HEK293 (cell line): ENCODE measurements around the gene SCAMP5.
A peak's percentile ranks its signal among the peaks of the same experiment; 100 is the strongest.

Experiments
- BCL6B ChIP-seq: fragments of 450-650 bp; formaldehyde crosslinking; IDR thresholded peaks from 2 replicates; pipeline ENCODE4 v1.5.1; 2017; ENCODE audit warnings: missing biosample characterization, missing genetic modification characterization
- EGR2 ChIP-seq: fragments of 450-650 bp; formaldehyde crosslinking; IDR thresholded peaks from 2 replicates; pipeline ENCODE4 v1.5.1; 2016; ENCODE audit warnings: low read depth, missing biosample characterization, missing genetic modification characterization
- HOXD13 ChIP-seq: sonication (generic); formaldehyde crosslinking; IDR thresholded peaks from 2 replicates; pipeline ENCODE4 v1.8.0; 2022; ENCODE audit warnings: missing genetic modification reagents, borderline replicate concordance
- IKZF3 ChIP-seq: fragments of 450-650 bp; IDR thresholded peaks from 2 replicates; pipeline ENCODE4 v1.5.0; 2018; ENCODE audit warnings: missing biosample characterization, mild to moderate bottlenecking, missing genetic modification characterization, moderate library complexity
- INSM2 ChIP-seq: fragments of 450-650 bp; formaldehyde crosslinking; IDR thresholded peaks from 2 replicates; pipeline ENCODE4 v1.5.1; 2016; ENCODE audit warnings: missing biosample characterization, missing genetic modification characterization
- KLF8 ChIP-seq: fragments of 450-650 bp; formaldehyde crosslinking; IDR thresholded peaks from 2 replicates; pipeline ENCODE4 v1.5.1; 2016; ENCODE audit warnings: missing biosample characterization, missing genetic modification characterization
- OSR2 ChIP-seq: fragments of 450-650 bp; formaldehyde crosslinking; IDR thresholded peaks from 2 replicates; pipeline ENCODE4 v1.5.1; 2016; ENCODE audit warnings: missing biosample characterization, missing genetic modification characterization
- RBAK ChIP-seq: fragments of 450-650 bp; formaldehyde crosslinking; IDR thresholded peaks from 2 replicates; pipeline ENCODE4 v1.5.1; 2016; ENCODE audit warnings: missing biosample characterization, missing genetic modification characterization
- SP2 ChIP-seq: fragments of 450-650 bp; formaldehyde crosslinking; IDR thresholded peaks from 2 replicates; pipeline ENCODE4 v1.5.1; 2016; ENCODE audit warnings: missing biosample characterization, missing genetic modification characterization
- SP7 ChIP-seq: fragments of 450-650 bp; formaldehyde crosslinking; IDR thresholded peaks from 2 replicates; pipeline ENCODE4 v1.5.1; 2016; ENCODE audit warnings: missing biosample characterization, missing genetic modification characterization
- TSHZ1 ChIP-seq: fragments of 450-650 bp; formaldehyde crosslinking; IDR thresholded peaks from 2 replicates; pipeline ENCODE4 v1.5.1; 2016; ENCODE audit warnings: missing biosample characterization, missing genetic modification characterization, borderline replicate concordance
- WT1 ChIP-seq: fragments of 450-650 bp; formaldehyde crosslinking; IDR thresholded peaks from 2 replicates; pipeline ENCODE4 v1.5.1; 2016; ENCODE audit warnings: missing biosample characterization, missing genetic modification characterization
- ZBTB10 ChIP-seq: fragments of 450-650 bp; formaldehyde crosslinking; IDR thresholded peaks from 2 replicates; pipeline ENCODE4 v1.5.1; 2016; ENCODE audit warnings: missing biosample characterization, missing genetic modification characterization
- ZBTB48 ChIP-seq: fragments of 450-650 bp; formaldehyde crosslinking; IDR thresholded peaks from 2 replicates; pipeline ENCODE4 v1.5.1; 2016; ENCODE audit warnings: missing biosample characterization, missing genetic modification characterization
- ZFP3 ChIP-seq: fragments of 450-650 bp; formaldehyde crosslinking; IDR thresholded peaks from 2 replicates; pipeline ENCODE4 v1.5.1; 2016; ENCODE audit warnings: low read depth, missing biosample characterization, missing genetic modification characterization
- ZFP37 ChIP-seq: fragments of 450-650 bp; formaldehyde crosslinking; IDR thresholded peaks from 2 replicates; pipeline ENCODE4 v1.5.1; 2016; ENCODE audit warnings: missing biosample characterization, missing genetic modification characterization
- ZNF112 ChIP-seq: fragments of 450-650 bp; formaldehyde crosslinking; IDR thresholded peaks from 2 replicates; pipeline ENCODE4 v1.5.0; 2017; ENCODE audit warnings: missing biosample characterization, missing genetic modification characterization
- ZNF138 ChIP-seq: fragments of 450-650 bp; formaldehyde crosslinking; IDR thresholded peaks from 2 replicates; pipeline ENCODE4 v1.5.1; 2016; ENCODE audit warnings: missing biosample characterization, missing genetic modification characterization, borderline replicate concordance
- ZNF221 ChIP-seq: fragments of 450-650 bp; formaldehyde crosslinking; IDR thresholded peaks from 2 replicates; pipeline ENCODE4 v1.5.1; 2017; ENCODE audit warnings: missing biosample characterization, missing genetic modification characterization, borderline replicate concordance
- ZNF24 ChIP-seq: fragments of 450-650 bp; formaldehyde crosslinking; IDR thresholded peaks from 2 replicates; pipeline ENCODE4 v1.5.1; 2016; ENCODE audit warnings: missing biosample characterization, missing genetic modification characterization
- ZNF274 ChIP-seq, 2 experiments: fragments of 200-500 bp in 1 of 2; fragments of 450-650 bp in 1 of 2; sonication (Bioruptor generic) in 1 of 2; formaldehyde crosslinking in 1 of 2; IDR thresholded peaks; 2 replicates each; pipeline versions ENCODE4 v1.5.1 to v1.6.1; 2014 to 2016; ENCODE audit warnings: borderline replicate concordance in 1 of 2, inconsistent platforms in 1 of 2, low read length in 1 of 2, missing biosample characterization in 1 of 2, missing genetic modification characterization in 1 of 2
- ZNF335 ChIP-seq: fragments of 450-650 bp; formaldehyde crosslinking; conservative IDR thresholded peaks from 2 replicates; pipeline ENCODE4 v1.5.1; 2016; ENCODE audit warnings: missing biosample characterization, missing genetic modification characterization
- ZNF37A ChIP-seq: fragments of 450-650 bp; IDR thresholded peaks from 2 replicates; pipeline ENCODE4 v1.5.1; 2018; ENCODE audit warnings: missing biosample characterization, missing genetic modification characterization
- ZNF404 ChIP-seq: fragments of 450-650 bp; formaldehyde crosslinking; IDR thresholded peaks from 2 replicates; pipeline ENCODE4 v1.5.1; 2017; ENCODE audit warnings: missing biosample characterization, missing genetic modification characterization
- ZNF549 ChIP-seq: fragments of 450-650 bp; IDR thresholded peaks from 2 replicates; pipeline ENCODE4 v1.5.1; 2018; ENCODE audit warnings: missing biosample characterization, missing genetic modification characterization, mild to moderate bottlenecking, inconsistent platforms, moderate library complexity
- ZNF596 ChIP-seq: fragments of 450-650 bp; IDR thresholded peaks from 2 replicates; pipeline ENCODE4 v1.5.0; 2018; ENCODE audit warnings: missing biosample characterization, mild to moderate bottlenecking, missing genetic modification characterization, moderate library complexity
- ZNF629 ChIP-seq: fragments of 450-650 bp; formaldehyde crosslinking; IDR thresholded peaks from 2 replicates; pipeline ENCODE4 v1.5.1; 2017; ENCODE audit warnings: missing biosample characterization, missing genetic modification characterization
- ZNF664 ChIP-seq: fragments of 450-650 bp; formaldehyde crosslinking; IDR thresholded peaks from 2 replicates; pipeline ENCODE4 v1.5.1; 2016; ENCODE audit warnings: missing biosample characterization, missing genetic modification characterization
- ZNF692 ChIP-seq: fragments of 450-650 bp; formaldehyde crosslinking; IDR thresholded peaks from 2 replicates; pipeline ENCODE4 v1.5.1; 2016; ENCODE audit warnings: missing biosample characterization, missing genetic modification characterization
- ZNF747 ChIP-seq: fragments of 450-650 bp; formaldehyde crosslinking; IDR thresholded peaks from 2 replicates; pipeline ENCODE4 v1.5.1; 2016; ENCODE audit warnings: missing biosample characterization, missing genetic modification characterization

SCAMP5 gene

GRCh38 chr15:74983725-74984231 is 11.6 kb upstream of the SCAMP5 start (continued):
- peak; percentile 18; the same call in 1 of the 2 replicates for TF ChIP-seq TSHZ1 (tag by site-specific recombination)
- no peak for TF ChIP-seq ZNF221 (tag by site-specific recombination)
- TF ChIP-seq BCL6B (tag by site-specific recombination), result no peak
- TF ChIP-seq ZNF692 (tag by site-specific recombination), result 0 out of 2 replicates have a peak, but pooled peaks have one; percentile 17
- no peak for TF ChIP-seq ZNF138 (tag by site-specific recombination)
- TF ChIP-seq ZNF404 (tag by site-specific recombination), result no peak
- no peak for TF ChIP-seq ZFP37 (tag by site-specific recombination)
- no peak for TF ChIP-seq ZBTB48 (tag by site-specific recombination)
- no peak for TF ChIP-seq WT1
- no peak for TF ChIP-seq SP2 (tag by site-specific recombination)
- TF ChIP-seq ZNF596 (tag by site-specific recombination), result no peak
- TF ChIP-seq HOXD13 (CRISPR knock-in tag), result no peak
- TF ChIP-seq KLF8 (tag by site-specific recombination), result 0 out of 2 replicates have a peak, but pooled peaks have one; percentile 27
- TF ChIP-seq SP7 (tag by site-specific recombination), result peak; percentile 89
- peak; percentile 36; the same call in 1 of the 2 replicates for TF ChIP-seq ZNF335 (tag by site-specific recombination)
- TF ChIP-seq IKZF3 (tag by site-specific recombination), result no peak
- TF ChIP-seq ZBTB10, result no peak
- no peak for TF ChIP-seq ZNF747 (tag by site-specific recombination)
- TF ChIP-seq ZFP3, result no peak
- TF ChIP-seq ZNF24 (tag by site-specific recombination), result 0 out of 2 replicates have a peak, but pooled peaks have one; percentile 44
- peak; percentile 57; the same call in 1 of the 2 replicates for TF ChIP-seq ZNF629 (tag by site-specific recombination)
- no peak for TF ChIP-seq RBAK (tag by site-specific recombination)
- TF ChIP-seq EGR2 (tag by site-specific recombination), result peak; percentile 33; the same call in 1 of the 2 replicates
- TF ChIP-seq ZNF112 (tag by site-specific recombination), result no peak
- no peak for TF ChIP-seq ZNF274 (IDR thresholded peaks at IDR 0.05; ENCODE audit: low read length)
- no peak for TF ChIP-seq ZNF274 (tag by site-specific recombination; IDR thresholded peaks at IDR 0.05; ENCODE audit: borderline replicate concordance)
- TF ChIP-seq ZNF37A (tag by site-specific recombination), result no peak
- TF ChIP-seq ZNF664, result 0 out of 2 replicates have a peak, but pooled peaks have one; percentile 40
- TF ChIP-seq ZNF549 (tag by site-specific recombination), result no peak
- TF ChIP-seq INSM2, result 0 out of 2 replicates have a peak, but pooled peaks have one; percentile 16
- no peak for TF ChIP-seq OSR2 (tag by site-specific recombination)
